Muscle layer of colon (tissue), 2 donors: Measurements from ENCODE around the gene SLC66A2.

ENCODE experiments used
- H3K27ac ChIP-seq: one replicate; pipeline ENCODE4 v1.7.0; 2013; ENCODE audit warnings: low read depth, mild to moderate bottlenecking, low read length, moderate library complexity
- H3K27me3 ChIP-seq, 2 donors: one replicate each; pipeline ENCODE4 v1.7.0; 2013; ENCODE audit warnings: low read length in 2 of 2, mild to moderate bottlenecking in 2 of 2; ENCODE audit not compliant: insufficient read depth in 2 of 2, control insufficient read depth in 1 of 2
- H3K36me3 ChIP-seq: one replicate; pipeline ENCODE4 v1.7.0; 2013; ENCODE audit warnings: mild to moderate bottlenecking, low read length; ENCODE audit not compliant: insufficient read depth
- H3K4me1 ChIP-seq: one replicate; pipeline ENCODE4 v1.7.0; 2013; ENCODE audit warnings: mild to moderate bottlenecking, low read length; ENCODE audit not compliant: insufficient read depth
- H3K4me3 ChIP-seq, 2 donors: one replicate each; pipeline ENCODE4 v1.7.0; 2013; ENCODE audit warnings: low read length in 2 of 2, low read depth in 1 of 2, mild to moderate bottlenecking in 1 of 2, moderate library complexity in 1 of 2
- H3K9ac ChIP-seq: one replicate; pipeline ENCODE4 v1.7.0; 2013; ENCODE audit warnings: low read length
- H3K9me3 ChIP-seq: one replicate; pipeline ENCODE4 v1.7.0; 2013; ENCODE audit warnings: mild to moderate bottlenecking, low read length
- donor health status: abdominal sarcoma.
- donor health status: Adenocarcinoma of cecum.

SLC66A2 gene

GRCh38 chr18:79940126-79940813, 11.2 kb downstream of the SLC66A2 start:
- Histone ChIP-seq H3K4me3 (no peak overlapping the region), H3K4me1 (no peaks in the 10 kb centered on the region), H3K9ac (no peak overlapping the region), H3K27me3 (no peaks in the 10 kb centered on the region), H3K9me3 (no peaks in the 10 kb centered on the region), H3K27ac (no peak overlapping the region), H3K36me3 (peaks cover 14% of the 10 kb centered on the region)

GRCh38 chr18:79939096-79939495, 12.4 kb downstream of the SLC66A2 start:
- Histone ChIP-seq H3K27ac (no peak overlapping the region), H3K4me1 (no peaks in the 10 kb centered on the region), H3K9me3 (no peaks in the 10 kb centered on the region), H3K27me3 (no peaks in the 10 kb centered on the region), H3K4me3 (no peak overlapping the region), H3K9ac (no peak overlapping the region), H3K36me3 (peaks cover 14% of the 10 kb centered on the region)

GRCh38 chr18:79938196-79938595, 13.3 kb downstream of the SLC66A2 start:
- no peak overlapping the region for H3K9ac ChIP-seq
- H3K27me3 ChIP-seq = no peaks in the 10 kb centered on the region
- no peak overlapping the region for H3K27ac ChIP-seq
- no peak overlapping the region for H3K4me3 ChIP-seq
- H3K4me1 ChIP-seq = no peaks in the 10 kb centered on the region
- peaks cover 13% of the 10 kb centered on the region for H3K36me3 ChIP-seq
- H3K9me3 ChIP-seq = peaks cover under 1% of the 10 kb centered on the region

- H3K27ac ChIP-seq = no peak overlapping the region
- no peaks in the 10 kb centered on the region for H3K27me3 ChIP-seq
- peaks cover 6% of the 10 kb centered on the region for H3K9me3 ChIP-seq
- no peak overlapping the region for H3K9ac ChIP-seq
- H3K4me3 ChIP-seq = no peak overlapping the region
- no peaks in the 10 kb centered on the region for H3K4me1 ChIP-seq
- H3K36me3 ChIP-seq = peaks cover 4% of the 10 kb centered on the region
These were observed 14.2 kb downstream of the SLC66A2 start for GRCh38 chr18:79937103-79937860.

GRCh38 chr18:79936641-79937040, 14.8 kb downstream of the SLC66A2 start:
- Histone ChIP-seq H3K36me3 (no peaks in the 10 kb centered on the region), H3K9me3 (peaks cover 6% of the 10 kb centered on the region), H3K4me3 (no peak overlapping the region), H3K27ac (no peak overlapping the region), H3K4me1 (no peaks in the 10 kb centered on the region), H3K27me3 (no peaks in the 10 kb centered on the region), H3K9ac (no peak overlapping the region)

- no peak overlapping the region for H3K27ac ChIP-seq
- H3K9ac ChIP-seq = no peak overlapping the region
- no peaks in the 10 kb centered on the region for H3K36me3 ChIP-seq
- no peak overlapping the region for H3K4me3 ChIP-seq
- peaks cover 6% of the 10 kb centered on the region for H3K9me3 ChIP-seq
- H3K27me3 ChIP-seq = no peaks in the 10 kb centered on the region
- no peaks in the 10 kb centered on the region for H3K4me1 ChIP-seq
These were observed 15.5 kb downstream of the SLC66A2 start for GRCh38 chr18:79935925-79936324.

- Histone ChIP-seq H3K27ac (no peak overlapping the region), H3K36me3 (no peaks in the 10 kb centered on the region), H3K9ac (no peak overlapping the region), H3K27me3 (no peaks in the 10 kb centered on the region), H3K9me3 (peaks cover 6% of the 10 kb centered on the region), H3K4me1 (no peaks in the 10 kb centered on the region), H3K4me3 (no peak overlapping the region)
These were observed 16.0 kb downstream of the SLC66A2 start for GRCh38 chr18:79935499-79935898.

- Histone ChIP-seq H3K9ac (no peak overlapping the region), H3K4me3 (no peak overlapping the region), H3K36me3 (no peaks in the 10 kb centered on the region), H3K27ac (no peak overlapping the region), H3K27me3 (no peaks in the 10 kb centered on the region), H3K4me1 (no peaks in the 10 kb centered on the region), H3K9me3 (peaks cover 7% of the 10 kb centered on the region)
These were observed 16.4 kb downstream of the SLC66A2 start for GRCh38 chr18:79935098-79935480.

GRCh38 chr18:79934311-79935097, 16.9 kb downstream of the SLC66A2 start:
- peaks cover under 1% of the 10 kb centered on the region for H3K36me3 ChIP-seq
- no peaks in the 10 kb centered on the region for H3K4me1 ChIP-seq

GRCh38 chr18:79933765-79934164, 17.7 kb downstream of the SLC66A2 start:
- H3K27ac ChIP-seq = no peak overlapping the region
- H3K9ac ChIP-seq = no peak overlapping the region
- no peaks in the 10 kb centered on the region for H3K4me1 ChIP-seq
- H3K27me3 ChIP-seq = no peaks in the 10 kb centered on the region
- no peak overlapping the region for H3K4me3 ChIP-seq
- peaks cover 8% of the 10 kb centered on the region for H3K36me3 ChIP-seq
- peaks cover 19% of the 10 kb centered on the region for H3K9me3 ChIP-seq

More at GRCh38 chr18:79934311-79935097, 16.9 kb downstream of the SLC66A2 start:
- Histone ChIP-seq H3K4me3 (no peak overlapping the region), H3K27me3 (no peaks in the 10 kb centered on the region), H3K9me3 (peaks cover 13% of the 10 kb centered on the region), H3K27ac (no peak overlapping the region), H3K9ac (no peak overlapping the region)

GRCh38 chr18:79932907-79933306, 18.5 kb downstream of the SLC66A2 start:
- Histone ChIP-seq H3K4me1 (no peaks in the 10 kb centered on the region), H3K9ac (no peak overlapping the region), H3K27me3 (no peaks in the 10 kb centered on the region), H3K36me3 (peaks cover 16% of the 10 kb centered on the region), H3K4me3 (no peak overlapping the region), H3K27ac (no peak overlapping the region), H3K9me3 (peaks cover 19% of the 10 kb centered on the region)
